Ishikawa (cell line): ENCODE measurements around the gene KLF1.

Source experiments
- CEBPB ChIP-seq: IDR thresholded peaks from 2 replicates; pipeline ENCODE4 v1.6.1; 2012
- CREB1 ChIP-seq: IDR thresholded peaks from 2 replicates; pipeline ENCODE4 v1.6.1; 2012; ENCODE audit warnings: low read depth
- EGR1 ChIP-seq: IDR thresholded peaks from 2 replicates; pipeline ENCODE4 v1.6.1; 2012
- EP300 ChIP-seq: IDR thresholded peaks from 2 replicates; pipeline ENCODE4 v1.6.1; 2012; ENCODE audit warnings: borderline replicate concordance
- FOXM1 ChIP-seq: IDR thresholded peaks from 2 replicates; pipeline ENCODE4 v1.6.1; 2012; ENCODE audit warnings: low read depth, borderline replicate concordance
- NFIC ChIP-seq: IDR thresholded peaks from 2 replicates; pipeline ENCODE4 v1.6.1; 2012
- RAD21 ChIP-seq: IDR thresholded peaks from 2 replicates; pipeline ENCODE4 v1.6.1; 2012; ENCODE audit warnings: low read depth
- TAF1 ChIP-seq: IDR thresholded peaks from 2 replicates; pipeline ENCODE4 v1.6.1; 2012; ENCODE audit warnings: low read depth, mild to moderate bottlenecking
- TCF12 ChIP-seq: IDR thresholded peaks from 2 replicates; pipeline ENCODE4 v1.6.1; 2012; ENCODE audit warnings: low read depth
- TEAD4 ChIP-seq: IDR thresholded peaks from 2 replicates; pipeline ENCODE4 v1.6.1; 2012
- YY1 ChIP-seq: IDR thresholded peaks from 2 replicates; pipeline ENCODE4 v1.6.1; 2012; ENCODE audit warnings: low read depth
- ZBTB7A ChIP-seq: IDR thresholded peaks from 2 replicates; pipeline ENCODE4 v1.6.1; 2012; ENCODE audit warnings: low read depth
- TF ChIP-seq, protein P1 (sequence below): IDR thresholded peaks from 2 replicates; pipeline ENCODE4 v1.6.1; 2012
- TF ChIP-seq, protein P2 (sequence below): IDR thresholded peaks from 2 replicates; pipeline ENCODE4 v1.6.1; 2012
- TF ChIP-seq, protein P3 (sequence below): IDR thresholded peaks from 2 replicates; pipeline ENCODE4 v1.6.1; 2012; ENCODE audit warnings: low read depth, mild to moderate bottlenecking

KLF1 gene

DNA sequence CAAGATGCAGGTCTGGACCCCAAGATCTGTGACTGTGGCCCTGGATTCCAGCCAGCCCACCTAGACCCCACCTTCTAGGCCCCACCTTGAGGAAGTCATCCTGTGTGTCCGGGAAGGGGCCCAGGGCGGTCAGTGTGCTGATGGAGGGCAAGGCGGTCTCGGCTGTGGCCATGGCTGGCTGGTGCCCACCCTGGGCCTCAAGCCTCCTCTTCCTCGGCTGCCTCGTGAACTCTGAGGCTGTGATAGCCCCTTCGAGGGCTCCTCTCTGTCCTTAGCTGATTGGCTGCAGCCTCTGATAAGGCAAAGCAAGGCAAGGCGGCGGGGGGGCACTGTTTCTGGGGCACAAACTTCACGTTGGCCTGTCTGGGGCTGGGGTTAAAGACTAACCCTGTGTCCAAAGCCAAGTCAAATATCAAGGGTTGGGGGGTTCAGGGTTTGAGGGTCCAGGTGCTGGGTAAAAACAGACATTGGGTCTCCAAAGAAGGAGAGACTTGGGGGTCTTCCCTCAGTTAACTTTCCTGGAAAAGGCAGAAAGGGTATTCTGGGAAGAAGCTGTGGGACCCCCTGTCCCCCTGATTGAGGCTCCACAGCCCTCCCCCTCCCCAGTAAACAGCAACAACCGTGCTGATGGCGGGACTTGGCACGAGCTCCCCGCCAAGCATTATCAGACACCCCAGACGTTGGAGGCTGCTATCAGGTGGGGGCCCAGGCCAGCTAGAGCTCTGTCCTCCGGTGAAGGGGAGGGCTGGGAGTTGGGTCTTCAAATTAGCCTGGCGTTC lies at the start of gene KLF1:
Gene KLF1, minus strand, starts transcription at position 233 of the 779 bp plus-strand sequence. Its CDS starts 61 bp downstream, at position 172.
- TF ChIP-seq YY1 = no peak
- no peak for TF ChIP-seq NFIC
- no peak for TF ChIP-seq TCF12
- TF ChIP-seq, protein P1, sequence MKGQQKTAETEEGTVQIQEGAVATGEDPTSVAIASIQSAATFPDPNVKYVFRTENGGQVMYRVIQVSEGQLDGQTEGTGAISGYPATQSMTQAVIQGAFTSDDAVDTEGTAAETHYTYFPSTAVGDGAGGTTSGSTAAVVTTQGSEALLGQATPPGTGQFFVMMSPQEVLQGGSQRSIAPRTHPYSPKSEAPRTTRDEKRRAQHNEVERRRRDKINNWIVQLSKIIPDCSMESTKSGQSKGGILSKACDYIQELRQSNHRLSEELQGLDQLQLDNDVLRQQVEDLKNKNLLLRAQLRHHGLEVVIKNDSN = no peak
- TF ChIP-seq RAD21 = no peak
- TF ChIP-seq EP300 = no peak
- no peak for TF ChIP-seq EGR1
- TF ChIP-seq, protein P2, sequence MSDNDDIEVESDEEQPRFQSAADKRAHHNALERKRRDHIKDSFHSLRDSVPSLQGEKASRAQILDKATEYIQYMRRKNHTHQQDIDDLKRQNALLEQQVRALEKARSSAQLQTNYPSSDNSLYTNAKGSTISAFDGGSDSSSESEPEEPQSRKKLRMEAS = no peak
- TF ChIP-seq, protein P3, sequence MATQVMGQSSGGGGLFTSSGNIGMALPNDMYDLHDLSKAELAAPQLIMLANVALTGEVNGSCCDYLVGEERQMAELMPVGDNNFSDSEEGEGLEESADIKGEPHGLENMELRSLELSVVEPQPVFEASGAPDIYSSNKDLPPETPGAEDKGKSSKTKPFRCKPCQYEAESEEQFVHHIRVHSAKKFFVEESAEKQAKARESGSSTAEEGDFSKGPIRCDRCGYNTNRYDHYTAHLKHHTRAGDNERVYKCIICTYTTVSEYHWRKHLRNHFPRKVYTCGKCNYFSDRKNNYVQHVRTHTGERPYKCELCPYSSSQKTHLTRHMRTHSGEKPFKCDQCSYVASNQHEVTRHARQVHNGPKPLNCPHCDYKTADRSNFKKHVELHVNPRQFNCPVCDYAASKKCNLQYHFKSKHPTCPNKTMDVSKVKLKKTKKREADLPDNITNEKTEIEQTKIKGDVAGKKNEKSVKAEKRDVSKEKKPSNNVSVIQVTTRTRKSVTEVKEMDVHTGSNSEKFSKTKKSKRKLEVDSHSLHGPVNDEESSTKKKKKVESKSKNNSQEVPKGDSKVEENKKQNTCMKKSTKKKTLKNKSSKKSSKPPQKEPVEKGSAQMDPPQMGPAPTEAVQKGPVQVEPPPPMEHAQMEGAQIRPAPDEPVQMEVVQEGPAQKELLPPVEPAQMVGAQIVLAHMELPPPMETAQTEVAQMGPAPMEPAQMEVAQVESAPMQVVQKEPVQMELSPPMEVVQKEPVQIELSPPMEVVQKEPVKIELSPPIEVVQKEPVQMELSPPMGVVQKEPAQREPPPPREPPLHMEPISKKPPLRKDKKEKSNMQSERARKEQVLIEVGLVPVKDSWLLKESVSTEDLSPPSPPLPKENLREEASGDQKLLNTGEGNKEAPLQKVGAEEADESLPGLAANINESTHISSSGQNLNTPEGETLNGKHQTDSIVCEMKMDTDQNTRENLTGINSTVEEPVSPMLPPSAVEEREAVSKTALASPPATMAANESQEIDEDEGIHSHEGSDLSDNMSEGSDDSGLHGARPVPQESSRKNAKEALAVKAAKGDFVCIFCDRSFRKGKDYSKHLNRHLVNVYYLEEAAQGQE = no peak
- no peak for TF ChIP-seq TAF1
- no peak for TF ChIP-seq TEAD4
- no peak for TF ChIP-seq CREB1
- no peak for TF ChIP-seq FOXM1
- no peak for TF ChIP-seq CEBPB
- no peak for TF ChIP-seq ZBTB7A

DNA sequence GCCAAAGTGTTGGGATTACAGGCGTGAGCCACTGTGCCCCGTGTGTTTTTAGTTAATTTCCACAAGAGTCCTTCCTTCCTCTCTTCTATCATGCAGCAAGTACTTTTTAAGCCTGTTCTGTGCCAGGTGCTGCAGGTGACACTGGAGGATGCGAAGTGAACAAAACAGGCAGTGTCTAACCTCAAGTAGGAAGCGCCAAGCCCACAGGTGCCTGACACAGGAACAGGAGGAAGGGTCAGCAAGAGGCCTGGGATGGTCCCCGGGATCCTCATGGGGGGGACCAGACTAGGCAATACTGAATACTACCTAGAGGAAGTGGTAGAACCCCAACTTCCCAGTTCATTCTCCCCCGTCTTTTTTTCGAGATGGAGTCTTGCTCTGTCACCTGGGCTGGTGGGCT lies 49.6 kb upstream of the KLF1 start:
- no peak for TF ChIP-seq EGR1
- TF ChIP-seq TAF1 = no peak
- TF ChIP-seq CREB1 = no peak
- no peak for TF ChIP-seq YY1
- TF ChIP-seq CEBPB = no peak
- no peak for TF ChIP-seq NFIC
- TF ChIP-seq, protein P1 = no peak
- TF ChIP-seq, protein P2 = no peak
- no peak for TF ChIP-seq TEAD4
- TF ChIP-seq RAD21 = no peak
- no peak for TF ChIP-seq TCF12
- TF ChIP-seq, protein P3 = no peak
- no peak for TF ChIP-seq ZBTB7A
- no peak for TF ChIP-seq EP300
- TF ChIP-seq FOXM1 = no peak

DNA sequence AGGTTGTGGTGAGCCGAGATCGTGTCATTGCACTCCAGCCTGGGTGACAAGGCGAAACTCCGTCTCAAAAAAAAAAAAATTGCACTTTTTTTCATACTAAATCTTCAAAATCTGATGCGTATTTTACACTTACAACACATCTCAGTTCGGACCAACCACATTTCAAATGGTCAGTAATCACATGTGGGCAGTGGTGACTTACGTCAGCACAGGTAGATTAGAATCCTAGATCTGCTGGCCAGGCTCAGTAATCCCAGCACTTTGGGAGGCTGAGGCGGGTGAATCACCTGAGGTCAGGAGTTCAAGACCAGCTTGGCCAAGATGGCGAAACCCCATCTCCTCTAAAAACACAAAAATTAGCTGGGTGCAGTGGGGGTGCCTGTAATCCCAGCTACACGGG lies 48.1 kb upstream of the KLF1 start:
- TF ChIP-seq, protein P2 = no peak
- TF ChIP-seq TEAD4 = no peak
- no peak for TF ChIP-seq TAF1
- TF ChIP-seq EP300 = no peak
- TF ChIP-seq ZBTB7A = no peak
- TF ChIP-seq, protein P3 = no peak
- TF ChIP-seq, protein P1 = no peak
- no peak for TF ChIP-seq FOXM1
- no peak for TF ChIP-seq EGR1
